ENCODE results near the gene SLC6A13.
"Not testable (repeated sequence)": the region's sequence is repeated elsewhere in the genome, so short reads cannot be mapped to it uniquely, and the experiment has no call there.

The SLC6A13 gene

DNA sequence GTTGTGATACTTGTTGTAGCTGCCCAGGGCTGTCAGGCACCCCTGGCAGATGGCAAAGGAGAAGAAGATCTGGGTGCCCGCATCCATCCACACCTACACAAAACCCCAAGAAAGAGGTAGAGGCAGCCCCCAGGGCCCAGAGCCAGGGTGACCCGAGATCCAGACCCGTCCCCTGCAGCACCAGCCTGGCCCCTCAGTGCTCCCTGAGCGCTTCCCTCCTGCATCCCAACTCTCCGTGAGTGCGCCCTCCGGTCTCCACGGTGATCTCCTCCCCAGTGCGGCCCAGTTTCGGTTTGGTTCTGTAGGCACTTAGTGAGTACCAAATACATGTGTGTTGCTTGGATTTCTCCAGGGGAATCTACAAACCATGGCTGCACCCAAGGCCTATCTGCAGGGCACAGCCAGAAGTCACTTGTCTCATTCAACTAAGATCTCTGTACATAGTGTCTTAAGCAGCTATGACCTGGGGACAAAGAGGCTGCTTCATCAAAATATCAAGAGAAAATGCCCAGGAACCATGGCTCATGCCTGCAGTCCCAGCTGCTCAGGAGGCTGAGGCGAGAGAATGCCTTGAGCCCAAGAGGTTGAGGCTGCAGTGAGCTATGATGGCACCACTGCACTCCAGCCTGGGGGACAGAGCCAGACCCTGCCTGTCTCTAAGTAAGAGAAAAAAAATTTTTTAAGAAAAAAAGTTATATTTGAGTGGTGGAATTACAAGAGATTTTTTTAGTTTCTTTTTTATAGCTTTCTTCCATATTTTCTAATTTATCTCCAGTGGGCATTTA lies 64.5 kb downstream of the SLC6A13 start:
- DNase-seq (ENCODE audit: low spot score in 2 of 2), result no peak
- peaks cover 21% of the 10 kb centered on the region for H3K27me3 Mint-ChIP-seq
- H3K4me3 Mint-ChIP-seq, result no peak overlapping the region
- no peak overlapping the region for H3K27ac Mint-ChIP-seq
- no peaks in the 10 kb centered on the region for H3K36me3 Mint-ChIP-seq
- H3K4me1 Mint-ChIP-seq, result no peaks in the 10 kb centered on the region
- peaks cover 5% of the 10 kb centered on the region for H3K9me3 Mint-ChIP-seq
- ATAC-seq (ENCODE audit: low read depth), result no peak

- Mint-ChIP-seq H3K4me3 (no peak overlapping the region), H3K9me3 (peaks cover 5% of the 10 kb centered on the region), H3K4me1 (no peaks in the 10 kb centered on the region), H3K36me3 (no peaks in the 10 kb centered on the region), H3K27me3 (peaks cover 24% of the 10 kb centered on the region), H3K27ac (no peak overlapping the region)
- ATAC-seq (ENCODE audit: low read depth), result no peak
- DNase-seq (ENCODE audit: low spot score in 2 of 2), result no peak
Observed at GRCh38 chr12:197347-197746, 65.3 kb downstream of the SLC6A13 start.

DNA sequence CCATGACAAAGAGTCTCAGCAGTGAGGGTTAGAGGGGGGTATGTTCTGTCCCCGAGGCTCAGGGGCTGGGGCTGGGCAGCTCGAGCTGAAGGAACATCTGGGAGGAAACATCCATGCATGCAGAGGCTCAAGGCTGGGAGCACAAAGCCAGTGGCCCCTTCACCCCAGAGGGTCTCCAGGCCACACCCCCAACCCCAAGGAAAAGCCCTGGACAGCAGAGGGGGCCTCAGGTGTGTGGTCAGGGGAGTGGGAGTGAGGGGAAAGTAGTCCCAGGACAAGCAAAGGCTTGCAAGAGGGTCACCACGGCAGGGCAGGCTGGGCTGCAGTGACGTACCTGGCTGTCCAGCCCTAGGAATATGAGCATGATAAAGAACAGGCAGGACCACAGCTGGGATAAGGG lies 66.2 kb downstream of the SLC6A13 start:
- Mint-ChIP-seq H3K27ac (no peak overlapping the region), H3K27me3 (peaks cover 27% of the 10 kb centered on the region)

GRCh38 chr12:195951-196350 lies 66.7 kb downstream of the SLC6A13 start:
- H3K9me3 Mint-ChIP-seq, result peaks cover 5% of the 10 kb centered on the region
- ATAC-seq (ENCODE audit: low read depth) (no peak), DNase-seq (ENCODE audit: low spot score in 2 of 2) (no peak)
- no peaks in the 10 kb centered on the region for H3K36me3 Mint-ChIP-seq
- peaks cover 22% of the 10 kb centered on the region for H3K27me3 Mint-ChIP-seq
- H3K4me1 Mint-ChIP-seq, result no peaks in the 10 kb centered on the region
- no peak overlapping the region for H3K4me3 Mint-ChIP-seq
- H3K27ac Mint-ChIP-seq, result no peak overlapping the region

More for the DNA sequence above, 66.2 kb downstream of the SLC6A13 start:
- Mint-ChIP-seq H3K4me1 (no peaks in the 10 kb centered on the region), H3K9me3 (peaks cover 5% of the 10 kb centered on the region), H3K4me3 (no peak overlapping the region), H3K36me3 (no peaks in the 10 kb centered on the region)
- DNase-seq (ENCODE audit: low spot score in 2 of 2) (no peak), ATAC-seq (ENCODE audit: low read depth) (no peak)

GRCh38 chr12:195156-195555 lies 67.5 kb downstream of the SLC6A13 start:
- Mint-ChIP-seq H3K4me3 (no peak overlapping the region), H3K9me3 (peaks cover 5% of the 10 kb centered on the region), H3K27me3 (peaks cover 21% of the 10 kb centered on the region)

GRCh38 chr12:194276-194675 lies 68.4 kb downstream of the SLC6A13 start:
- no peaks in the 10 kb centered on the region for H3K4me1 Mint-ChIP-seq
- ATAC-seq (ENCODE audit: low read depth) (no peak), DNase-seq (ENCODE audit: low spot score in 2 of 2) (no peak)
- H3K4me3 Mint-ChIP-seq, result no peak overlapping the region
- peaks cover 5% of the 10 kb centered on the region for H3K9me3 Mint-ChIP-seq
- H3K27me3 Mint-ChIP-seq, result peaks cover 24% of the 10 kb centered on the region
- H3K27ac Mint-ChIP-seq, result no peak overlapping the region
- H3K36me3 Mint-ChIP-seq, result no peaks in the 10 kb centered on the region

More at GRCh38 chr12:195156-195555, 67.5 kb downstream of the SLC6A13 start:
- DNase-seq (ENCODE audit: low spot score in 2 of 2) (no peak), ATAC-seq (ENCODE audit: low read depth) (no peak)
- H3K4me1 Mint-ChIP-seq, result no peaks in the 10 kb centered on the region
- H3K36me3 Mint-ChIP-seq, result no peaks in the 10 kb centered on the region
- no peak overlapping the region for H3K27ac Mint-ChIP-seq

- H3K4me3 Mint-ChIP-seq, result no peak overlapping the region
- peaks cover 25% of the 10 kb centered on the region for H3K27me3 Mint-ChIP-seq
- no peak overlapping the region for H3K27ac Mint-ChIP-seq
- DNase-seq (ENCODE audit: low spot score in 2 of 2) (no peak), ATAC-seq (ENCODE audit: low read depth) (no peak)
- H3K4me1 Mint-ChIP-seq, result no peaks in the 10 kb centered on the region
- H3K9me3 Mint-ChIP-seq, result peaks cover 5% of the 10 kb centered on the region
- peaks cover 1% of the 10 kb centered on the region for H3K36me3 Mint-ChIP-seq
Observed at GRCh38 chr12:193261-193660, 69.4 kb downstream of the SLC6A13 start.

- no peaks in the 10 kb centered on the region for H3K9me3 Mint-ChIP-seq
- peaks cover 23% of the 10 kb centered on the region for H3K27me3 Mint-ChIP-seq
- H3K4me1 Mint-ChIP-seq, result no peaks in the 10 kb centered on the region
- H3K4me3 Mint-ChIP-seq, result no peak overlapping the region
- no peak overlapping the region for H3K27ac Mint-ChIP-seq
- no peak for ATAC-seq (ENCODE audit: low read depth)
- no peak for DNase-seq (ENCODE audit: low spot score in 2 of 2)
- peaks cover 1% of the 10 kb centered on the region for H3K36me3 Mint-ChIP-seq
Observed at GRCh38 chr12:191541-191940, 71.1 kb downstream of the SLC6A13 start.

GRCh38 chr12:190881-191280 lies 71.8 kb downstream of the SLC6A13 start:
- peaks cover 23% of the 10 kb centered on the region for H3K27me3 Mint-ChIP-seq

GRCh38 chr12:189622-189962 lies 73.0 kb downstream of the SLC6A13 start:
- no peak overlapping the region for H3K4me3 Mint-ChIP-seq
- DNase-seq (ENCODE audit: low spot score in 2 of 2), result no peak
- peaks cover 1% of the 10 kb centered on the region for H3K36me3 Mint-ChIP-seq
- H3K27me3 Mint-ChIP-seq, result peaks cover 23% of the 10 kb centered on the region
- H3K27ac Mint-ChIP-seq, result no peak overlapping the region
- H3K9me3 Mint-ChIP-seq, result no peaks in the 10 kb centered on the region
- no peak for ATAC-seq (ENCODE audit: low read depth)
- peaks cover 2% of the 10 kb centered on the region for H3K4me1 Mint-ChIP-seq

More at GRCh38 chr12:190881-191280, 71.8 kb downstream of the SLC6A13 start:
- no peak overlapping the region for H3K4me3 Mint-ChIP-seq
- H3K4me1 Mint-ChIP-seq, result no peaks in the 10 kb centered on the region
- DNase-seq (ENCODE audit: low spot score in 2 of 2), result no peak
- no peak overlapping the region for H3K27ac Mint-ChIP-seq
- H3K36me3 Mint-ChIP-seq, result peaks cover 1% of the 10 kb centered on the region
- no peaks in the 10 kb centered on the region for H3K9me3 Mint-ChIP-seq
- ATAC-seq (ENCODE audit: low read depth), result no peak

DNA sequence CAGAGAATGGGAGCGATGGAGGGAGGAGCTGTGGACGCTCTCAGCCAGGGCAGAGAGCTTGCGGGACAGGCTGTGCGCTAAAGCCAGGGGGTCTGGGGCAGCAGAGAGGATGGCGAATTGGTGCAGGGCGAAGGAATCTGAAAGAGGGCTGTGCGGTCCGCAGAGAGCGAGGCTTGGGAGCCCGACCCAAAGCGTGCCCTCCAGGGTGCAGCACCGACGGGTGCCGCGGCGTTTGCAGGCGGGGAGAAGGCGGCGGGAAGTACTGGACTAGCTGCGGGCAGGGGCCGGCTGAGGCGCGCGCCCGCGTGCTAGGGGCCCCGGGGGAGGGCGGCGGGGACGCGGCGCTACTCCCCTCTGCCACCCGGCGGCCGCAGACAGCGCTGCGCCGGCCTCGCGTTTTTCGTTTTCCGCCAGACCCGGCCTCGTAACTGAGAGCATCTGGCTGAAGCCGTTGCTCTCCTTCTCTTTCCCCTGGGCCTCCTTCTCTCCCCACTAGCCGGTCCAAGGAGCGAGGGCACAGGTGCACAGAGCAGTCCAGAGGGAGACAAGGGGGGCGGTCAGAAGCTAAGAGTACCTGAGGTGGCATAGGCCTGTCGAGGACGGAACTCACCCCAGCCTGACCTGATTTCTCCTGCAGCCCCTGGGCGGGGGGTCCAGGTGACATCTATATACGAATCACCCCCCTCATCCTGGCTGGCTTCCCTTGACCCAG lies 73.6 kb downstream of the SLC6A13 start:
- Mint-ChIP-seq H3K4me3 (peak overlapping the region; percentile 46), H3K27ac (no peak overlapping the region), H3K9me3 (no peaks in the 10 kb centered on the region), H3K4me1 (peaks cover 2% of the 10 kb centered on the region), H3K27me3 (peaks cover 22% of the 10 kb centered on the region), H3K36me3 (peaks cover 1% of the 10 kb centered on the region)
- peak; percentile 56 for ATAC-seq (ENCODE audit: low read depth)
- no peak for DNase-seq (ENCODE audit: low spot score in 2 of 2)

DNA sequence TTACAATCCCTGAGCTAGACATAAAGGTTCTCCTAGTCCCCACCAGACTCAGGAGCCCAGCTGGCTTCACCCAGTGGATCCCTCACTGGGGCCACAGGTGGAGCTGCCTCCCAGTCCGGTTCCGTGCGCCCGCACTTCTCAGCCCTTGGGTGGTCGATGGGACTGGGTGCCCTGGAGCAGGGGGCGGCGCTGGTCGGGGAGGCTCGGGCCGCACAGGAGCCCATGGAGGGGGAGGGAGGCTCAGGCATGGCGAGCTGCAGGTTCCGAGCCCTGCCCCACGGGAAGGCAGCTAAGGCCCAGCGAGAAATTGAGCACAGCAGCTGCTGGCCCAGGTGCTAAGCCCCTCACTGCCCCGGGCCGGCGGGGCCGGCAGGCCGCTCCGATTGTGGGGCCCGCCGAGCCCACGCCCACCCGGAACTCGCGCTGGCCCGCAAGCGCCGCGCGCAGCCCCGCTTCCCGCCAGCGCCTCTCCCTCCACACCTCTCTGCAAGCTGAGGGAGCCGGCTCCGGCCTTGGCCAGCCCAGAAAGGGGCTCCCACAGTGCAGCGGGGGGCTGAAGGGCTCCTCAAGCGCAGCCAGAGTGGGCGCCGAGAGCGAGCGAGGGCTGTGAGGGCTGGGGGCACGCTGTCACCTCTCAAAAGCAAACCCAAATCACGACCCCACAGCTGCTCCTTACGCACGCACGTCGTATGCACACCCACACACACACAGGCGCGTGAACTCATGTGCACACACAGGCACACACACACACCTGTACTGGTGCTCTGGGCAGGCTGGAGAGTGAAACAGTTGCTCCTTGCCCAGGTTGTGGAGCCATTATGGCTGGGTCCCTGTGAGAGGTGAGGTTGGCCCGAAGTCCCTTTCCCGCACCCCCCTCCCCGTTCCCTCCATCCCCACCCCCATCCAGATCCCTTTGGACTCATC lies 74.4 kb downstream of the SLC6A13 start:
- peak overlapping the region; percentile 46 for H3K4me3 Mint-ChIP-seq
- not testable (repeated sequence) for H3K36me3 Mint-ChIP-seq; H3K9me3 Mint-ChIP-seq; DNase-seq (ENCODE audit: low spot score in 2 of 2); H3K27ac Mint-ChIP-seq; H3K4me1 Mint-ChIP-seq; ATAC-seq (ENCODE audit: low read depth)
- peaks cover 23% of the 10 kb centered on the region for H3K27me3 Mint-ChIP-seq

- Mint-ChIP-seq H3K9me3 (no peaks in the 10 kb centered on the region), H3K27ac (no peak overlapping the region), H3K4me1 (peaks cover 2% of the 10 kb centered on the region), H3K27me3 (peaks cover 15% of the 10 kb centered on the region), H3K4me3 (no peak overlapping the region), H3K36me3 (peaks cover 1% of the 10 kb centered on the region)
- ATAC-seq (ENCODE audit: low read depth), result no peak
- DNase-seq (ENCODE audit: low spot score in 2 of 2), result no peak
Observed at GRCh38 chr12:186006-186625, 76.5 kb downstream of the SLC6A13 start.

All from memory B cell (primary cell).